GM19351 (cell line): Measurements from ENCODE around the gene TBR1.
A peak's percentile ranks its signal among the peaks of the same experiment; 100 is the strongest.

Source experiments
- ATAC-seq: cut with Tn5 transposase; IDR thresholded peaks from one replicate; pipeline ENCODE4 v1.9.1; 2021; ENCODE audit warnings: mild to moderate bottlenecking, moderate library complexity; ENCODE audit not compliant: unreplicated experiment

TBR1 gene

DNA sequence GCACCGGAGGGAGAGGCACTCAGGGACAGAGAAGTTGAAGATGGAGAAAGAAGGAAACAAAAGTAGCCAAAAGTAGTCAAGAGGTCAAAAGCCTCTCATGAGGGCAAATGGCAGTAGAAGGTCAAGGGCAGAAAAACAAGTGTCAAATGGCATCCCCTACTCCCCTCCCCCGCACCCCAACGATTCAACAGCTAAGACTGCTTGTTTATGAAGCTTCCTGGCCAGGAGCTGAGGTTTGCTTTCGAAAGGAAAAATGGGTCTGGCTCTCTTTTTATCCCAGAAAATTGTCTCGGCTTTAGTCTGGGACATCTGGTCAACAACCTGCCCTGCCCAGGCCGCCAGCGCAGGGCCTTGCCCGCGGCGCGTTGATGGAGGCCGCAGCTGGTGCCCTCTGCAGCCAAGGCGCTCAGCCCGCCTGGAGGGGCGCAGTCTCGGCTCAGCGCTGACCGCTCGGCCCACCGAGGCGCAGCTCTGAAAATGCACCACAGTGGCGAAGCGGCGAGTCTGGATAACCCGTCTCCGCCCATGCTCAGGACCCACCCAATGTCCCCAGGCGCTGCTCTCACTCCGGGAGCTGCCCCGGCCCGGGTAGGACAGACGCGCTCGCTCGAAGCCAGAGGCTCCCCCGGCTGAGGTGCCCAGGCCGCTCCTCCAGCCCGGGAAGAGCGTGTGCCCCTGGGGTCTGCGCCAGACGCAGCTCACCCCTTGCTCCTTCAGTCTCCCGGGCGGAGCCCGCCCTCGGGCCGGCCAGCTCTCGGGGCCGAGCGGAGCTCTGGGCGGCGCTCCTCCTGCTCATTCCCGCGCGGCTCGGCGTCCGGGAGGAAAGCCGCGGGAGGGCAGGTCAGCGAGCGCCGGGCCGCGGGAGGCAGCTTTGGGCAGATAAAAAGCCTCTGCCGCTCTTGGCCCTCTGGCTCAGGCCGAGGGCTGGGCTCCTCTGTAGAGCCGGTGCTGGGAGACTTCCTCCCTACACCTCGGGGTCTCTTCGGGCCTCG lies 1.8 kb upstream of the TBR1 start:
- peak; percentile 42 for ATAC-seq

DNA sequence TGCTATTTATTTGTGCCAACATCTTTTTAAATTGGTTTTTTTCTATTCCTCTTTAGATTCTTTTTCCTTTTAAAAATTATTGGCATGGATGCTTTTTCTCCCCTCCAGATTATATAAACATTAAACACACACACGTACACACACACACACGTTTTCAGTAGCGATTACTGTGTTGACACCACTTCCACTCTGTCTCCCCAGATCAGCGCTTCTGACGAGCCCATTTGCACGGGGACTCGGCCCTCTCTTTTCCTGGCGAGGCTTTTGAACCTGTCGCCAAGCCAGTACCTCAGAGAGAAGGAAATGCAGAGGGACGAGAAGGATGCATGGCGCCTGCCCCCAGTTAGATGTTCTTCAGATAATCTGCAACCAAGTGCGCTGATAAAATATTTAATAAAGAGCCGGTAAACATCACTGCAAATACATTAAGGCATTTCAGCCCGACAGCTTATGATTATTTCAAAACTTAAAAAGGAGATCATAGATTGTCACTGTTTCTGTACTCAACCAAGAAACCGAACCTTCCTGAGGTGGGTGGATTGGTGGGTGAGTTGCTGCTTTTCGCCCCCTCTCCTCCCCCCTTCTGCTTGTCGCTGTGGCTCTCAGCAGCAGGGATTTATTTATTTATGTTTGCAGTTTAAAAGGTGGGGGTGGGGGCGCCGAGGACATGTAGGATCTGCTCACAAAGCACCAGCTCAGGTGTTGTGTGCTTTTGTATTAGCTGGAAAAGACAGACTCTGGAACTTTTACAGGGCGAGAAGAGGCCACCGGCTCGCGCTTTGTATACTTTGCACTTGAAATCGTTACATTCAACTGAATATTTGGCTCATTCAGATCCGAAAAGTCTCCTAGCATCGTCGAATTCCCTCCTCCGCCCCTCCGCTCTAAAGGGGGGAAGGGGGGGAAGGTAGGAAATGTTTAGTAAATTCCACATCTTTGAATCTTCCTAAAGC lies 787 bp upstream of the TBR1 start:
- peak; percentile 36 for ATAC-seq

DNA sequence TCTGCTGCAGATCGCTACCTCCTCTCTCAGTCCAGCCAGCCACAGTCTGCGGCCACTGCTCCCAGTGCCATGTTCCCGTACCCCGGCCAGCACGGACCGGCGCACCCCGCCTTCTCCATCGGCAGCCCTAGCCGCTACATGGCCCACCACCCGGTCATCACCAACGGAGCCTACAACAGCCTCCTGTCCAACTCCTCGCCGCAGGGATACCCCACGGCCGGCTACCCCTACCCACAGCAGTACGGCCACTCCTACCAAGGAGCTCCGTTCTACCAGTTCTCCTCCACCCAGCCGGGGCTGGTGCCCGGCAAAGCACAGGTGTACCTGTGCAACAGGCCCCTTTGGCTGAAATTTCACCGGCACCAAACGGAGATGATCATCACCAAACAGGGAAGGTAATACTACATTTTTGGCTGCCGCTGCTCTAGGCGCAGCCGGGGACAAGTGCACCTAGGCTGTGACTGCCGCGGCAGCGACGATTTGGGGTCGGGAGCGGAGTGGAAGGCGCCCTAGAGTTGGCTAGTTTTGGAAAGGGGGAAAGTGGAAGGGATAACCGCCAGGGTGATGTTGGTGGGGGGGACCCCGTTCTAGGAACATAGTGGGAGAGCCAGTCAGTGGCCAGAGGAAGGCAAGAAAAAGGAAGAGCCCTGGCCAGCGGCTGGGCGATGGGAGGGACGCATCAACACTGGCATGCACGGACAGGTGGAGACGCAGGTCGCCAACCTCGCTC lies 776 bp downstream of the TBR1 start:
- no peak for ATAC-seq

DNA sequence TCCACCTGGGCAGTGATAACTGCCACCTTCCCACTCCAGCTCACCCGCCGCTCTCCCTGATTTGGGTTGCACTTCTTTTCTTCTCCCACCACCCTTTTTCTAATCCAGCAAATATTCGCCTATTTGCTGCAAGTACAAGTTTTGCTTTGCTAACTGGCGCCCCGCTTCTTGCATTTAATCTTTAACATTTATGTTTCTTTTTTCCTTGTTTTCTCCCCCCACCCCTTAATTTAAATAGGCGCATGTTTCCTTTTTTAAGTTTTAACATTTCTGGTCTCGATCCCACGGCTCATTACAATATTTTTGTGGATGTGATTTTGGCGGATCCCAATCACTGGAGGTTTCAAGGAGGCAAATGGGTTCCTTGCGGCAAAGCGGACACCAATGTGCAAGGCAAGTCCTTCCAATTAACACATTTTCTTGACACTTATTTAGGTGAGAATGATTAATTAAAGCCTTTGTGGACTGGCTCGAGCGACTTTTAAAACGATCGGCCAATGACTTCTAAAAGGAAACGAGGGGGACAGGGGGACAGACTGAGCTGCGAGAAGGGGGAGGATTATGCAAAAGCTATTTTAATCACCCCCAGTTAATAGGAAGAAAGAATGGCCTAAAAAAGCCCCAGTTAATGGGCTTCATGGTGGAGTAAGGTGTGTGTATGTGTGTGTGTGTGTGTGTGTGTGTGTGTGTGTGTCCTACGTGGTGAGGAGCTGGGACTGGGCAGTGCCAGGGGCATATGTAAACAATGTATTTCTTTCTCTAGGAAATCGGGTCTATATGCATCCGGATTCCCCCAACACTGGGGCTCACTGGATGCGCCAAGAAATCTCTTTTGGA lies 1.6 kb downstream of the TBR1 start:
- ATAC-seq: no peak

DNA sequence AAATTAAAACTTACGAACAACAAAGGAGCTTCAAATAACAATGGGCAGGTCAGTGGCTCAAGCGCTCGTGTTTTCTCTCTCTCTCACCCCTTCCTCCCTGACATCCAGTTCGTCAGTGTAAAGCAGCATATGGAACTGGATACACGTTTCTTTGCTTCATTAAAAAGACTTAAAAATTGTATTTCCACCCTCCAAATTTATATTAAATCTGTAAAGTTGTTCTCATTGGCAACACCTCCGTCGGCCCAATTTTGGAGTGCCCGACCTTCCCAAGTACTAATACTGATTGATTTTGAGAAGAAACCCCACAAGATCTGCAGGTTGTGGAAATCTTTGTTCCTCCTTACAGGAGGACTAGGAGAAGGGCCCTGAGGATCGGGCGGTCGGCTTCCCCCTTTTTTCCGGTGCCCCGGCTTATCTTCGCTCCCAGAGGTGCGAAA lies 2.2 kb downstream of the TBR1 start:
- ATAC-seq: no peak

DNA sequence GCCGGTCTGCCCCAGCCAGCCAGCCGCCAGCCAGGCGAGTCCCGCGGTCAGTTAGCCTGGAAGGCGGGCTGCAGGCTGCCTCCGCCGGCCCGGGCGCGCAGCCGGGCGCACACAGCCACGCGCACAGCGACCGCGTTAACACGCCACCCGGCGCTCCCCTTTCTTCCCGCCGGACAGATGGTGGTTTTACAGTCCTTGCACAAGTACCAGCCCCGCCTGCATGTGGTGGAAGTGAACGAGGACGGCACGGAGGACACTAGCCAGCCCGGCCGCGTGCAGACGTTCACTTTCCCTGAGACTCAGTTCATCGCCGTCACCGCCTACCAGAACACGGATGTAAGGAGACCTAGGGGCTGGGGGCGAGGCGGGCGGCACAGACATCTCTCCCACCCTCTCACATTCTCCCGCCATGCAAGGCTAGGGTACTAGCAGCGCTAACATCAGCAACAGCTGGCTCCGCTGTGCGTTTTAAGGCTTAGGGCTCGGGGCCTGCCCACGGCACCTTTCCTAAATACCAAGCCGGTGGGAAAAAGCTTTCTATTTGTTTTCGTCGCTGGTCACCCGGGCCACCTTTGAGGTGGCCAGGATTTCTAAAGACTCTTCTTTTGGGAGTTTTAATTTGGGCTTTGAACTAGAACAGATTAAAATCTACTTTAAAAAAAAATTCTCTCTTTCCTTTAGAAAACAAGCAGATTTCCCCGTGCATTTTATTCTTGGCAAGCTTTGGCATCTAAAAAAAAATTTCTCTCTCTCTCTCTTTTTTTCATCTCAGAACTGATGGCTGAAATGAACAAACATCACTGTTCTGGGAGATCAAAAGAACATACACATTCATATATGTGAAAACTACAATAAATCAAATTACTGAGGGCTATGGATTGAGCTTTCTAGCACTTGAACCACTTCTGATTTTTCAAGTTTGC lies 2.9 kb downstream of the TBR1 start:
- ATAC-seq: no peak

DNA sequence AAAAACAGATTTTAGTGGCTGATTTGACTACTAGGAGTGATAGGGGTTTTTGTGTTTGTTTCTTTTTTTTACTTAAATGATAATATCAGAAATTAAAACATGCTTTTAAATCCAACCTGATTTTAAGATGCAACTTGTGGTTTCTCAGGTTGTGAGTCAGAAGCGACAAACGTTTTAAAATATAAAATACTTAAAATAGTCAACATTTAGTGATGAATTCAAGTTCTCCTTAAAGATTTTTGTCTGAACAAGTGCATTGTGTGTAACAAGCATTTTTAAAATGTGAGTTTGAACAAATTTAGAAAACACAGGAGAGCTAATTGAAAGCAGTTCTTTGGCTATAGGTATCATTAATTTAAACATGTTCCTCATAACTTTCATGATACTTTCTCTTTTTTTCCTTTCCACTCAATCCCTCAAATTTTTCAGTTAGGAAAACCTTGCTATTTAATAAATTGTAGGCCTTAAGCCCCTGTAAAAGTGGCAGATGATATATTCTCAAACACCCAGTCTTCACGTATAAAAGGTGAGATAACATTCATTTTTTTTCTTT lies 3.6 kb downstream of the TBR1 start:
- no peak for ATAC-seq

DNA sequence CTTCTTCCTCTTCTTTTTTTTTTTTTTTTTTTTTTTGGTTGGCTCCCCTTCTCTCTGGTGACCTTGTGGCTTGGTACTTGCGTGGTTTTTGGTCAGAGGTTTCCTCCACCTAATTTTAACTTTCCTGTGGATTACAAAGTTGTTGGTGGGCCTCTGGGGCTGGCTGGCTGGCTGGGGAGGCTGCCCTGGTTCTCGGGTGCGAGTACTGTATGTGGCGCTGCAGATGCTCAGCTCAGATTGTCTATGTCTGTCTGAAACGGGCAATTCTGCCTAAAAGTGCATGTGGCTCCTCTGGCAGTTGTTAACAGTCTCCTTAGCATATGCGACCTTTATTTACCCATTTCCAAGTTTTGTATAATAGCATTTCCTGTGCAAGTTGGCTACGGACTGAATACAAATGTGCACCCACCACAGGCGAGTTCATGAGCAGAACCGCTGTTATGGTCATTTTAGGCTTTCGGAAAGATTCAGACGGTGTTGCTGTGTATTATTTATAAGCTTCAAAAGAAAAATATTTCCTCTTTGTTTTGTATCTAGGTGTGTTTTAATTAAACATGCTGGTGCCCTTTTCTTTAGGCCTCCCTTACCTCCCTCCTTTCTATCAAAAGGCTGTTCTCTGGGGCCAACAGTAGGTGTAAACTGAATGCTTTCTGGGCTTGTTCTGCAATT lies 4.4 kb downstream of the TBR1 start:
- no peak for ATAC-seq

DNA sequence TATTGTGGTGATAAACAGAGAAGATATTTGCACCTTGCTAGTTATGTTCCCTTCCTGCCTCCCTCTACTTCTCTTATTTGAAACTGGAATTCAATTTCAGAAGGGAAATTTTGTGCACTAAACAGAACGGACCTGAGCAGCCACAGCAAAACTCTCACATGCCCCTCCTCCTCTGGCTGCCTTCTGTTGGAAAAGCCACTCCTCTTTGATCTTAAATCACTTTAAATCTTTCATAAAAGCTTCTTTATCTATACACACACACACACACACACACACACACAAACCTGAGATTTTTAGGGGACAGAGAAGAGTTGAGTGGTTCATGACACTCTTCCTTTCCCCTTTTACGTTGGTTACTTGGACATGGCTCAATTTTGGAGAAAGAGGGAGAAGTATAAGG lies 5.6 kb downstream of the TBR1 start:
- ATAC-seq: no peak

DNA sequence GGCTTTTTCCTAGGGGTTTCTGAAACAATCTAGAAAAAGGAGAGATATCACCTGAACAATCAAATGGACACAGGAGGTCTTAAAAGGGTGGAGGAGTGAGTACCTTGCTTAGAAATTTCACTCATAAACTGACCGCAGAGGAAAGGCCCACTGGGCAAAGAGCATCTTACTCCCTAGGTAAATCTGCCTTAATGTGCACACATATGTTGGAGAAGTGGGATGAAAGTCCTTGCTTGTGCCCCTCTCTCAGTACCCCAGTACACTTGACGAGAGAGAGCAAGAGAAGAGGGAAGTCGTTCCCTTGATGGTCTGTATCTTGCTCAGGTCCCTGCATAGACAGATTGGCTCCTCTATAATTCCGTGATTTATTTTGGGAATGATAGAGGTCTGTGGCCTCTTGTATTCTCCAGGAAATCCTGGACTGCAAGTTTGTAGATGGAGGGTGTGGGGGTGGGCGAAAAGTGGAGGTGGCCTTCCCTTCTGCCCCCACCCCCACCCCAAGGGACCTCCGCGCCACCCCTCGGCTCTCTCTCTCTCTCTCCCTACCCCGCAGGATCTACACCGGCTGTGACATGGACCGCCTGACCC lies 6.8 kb downstream of the TBR1 start:
- no peak for ATAC-seq

DNA sequence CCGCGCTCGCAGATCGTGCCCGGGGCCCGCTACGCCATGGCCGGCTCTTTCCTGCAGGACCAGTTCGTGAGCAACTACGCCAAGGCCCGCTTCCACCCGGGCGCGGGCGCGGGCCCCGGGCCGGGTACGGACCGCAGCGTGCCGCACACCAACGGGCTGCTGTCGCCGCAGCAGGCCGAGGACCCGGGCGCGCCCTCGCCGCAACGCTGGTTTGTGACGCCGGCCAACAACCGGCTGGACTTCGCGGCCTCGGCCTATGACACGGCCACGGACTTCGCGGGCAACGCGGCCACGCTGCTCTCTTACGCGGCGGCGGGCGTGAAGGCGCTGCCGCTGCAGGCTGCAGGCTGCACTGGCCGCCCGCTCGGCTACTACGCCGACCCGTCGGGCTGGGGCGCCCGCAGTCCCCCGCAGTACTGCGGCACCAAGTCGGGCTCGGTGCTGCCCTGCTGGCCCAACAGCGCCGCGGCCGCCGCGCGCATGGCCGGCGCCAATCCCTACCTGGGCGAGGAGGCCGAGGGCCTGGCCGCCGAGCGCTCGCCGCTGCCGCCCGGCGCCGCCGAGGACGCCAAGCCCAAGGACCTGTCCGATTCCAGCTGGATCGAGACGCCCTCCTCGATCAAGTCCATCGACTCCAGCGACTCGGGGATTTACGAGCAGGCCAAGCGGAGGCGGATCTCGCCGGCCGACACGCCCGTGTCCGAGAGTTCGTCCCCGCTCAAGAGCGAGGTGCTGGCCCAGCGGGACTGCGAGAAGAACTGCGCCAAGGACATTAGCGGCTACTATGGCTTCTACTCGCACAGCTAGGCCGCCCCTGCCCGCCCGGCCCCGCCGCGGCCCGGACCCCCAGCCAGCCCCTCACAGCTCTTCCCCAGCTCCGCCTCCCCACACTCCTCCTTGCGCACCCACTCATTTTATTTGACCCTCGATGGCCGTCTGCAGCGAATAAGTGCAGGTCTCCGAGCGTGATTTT lies 7.6 kb downstream of the TBR1 start:
- no peak for ATAC-seq

DNA sequence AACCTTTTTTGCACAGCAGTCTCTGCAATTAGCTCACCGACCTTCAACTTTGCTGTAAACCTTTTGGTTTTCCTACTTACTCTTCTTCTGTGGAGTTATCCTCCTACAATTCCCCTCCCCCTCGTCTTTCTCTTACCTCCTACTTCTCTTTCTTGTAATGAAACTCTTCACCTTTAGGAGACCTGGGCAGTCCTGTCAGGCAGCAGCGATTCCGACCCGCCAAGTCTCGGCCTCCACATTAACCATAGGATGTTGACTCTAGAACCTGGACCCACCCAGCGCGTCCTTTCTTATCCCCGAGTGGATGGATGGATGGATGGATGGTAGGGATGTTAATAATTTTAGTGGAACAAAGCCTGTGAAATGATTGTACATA lies 8.3 kb downstream of the TBR1 start:
- ATAC-seq: no peak

DNA sequence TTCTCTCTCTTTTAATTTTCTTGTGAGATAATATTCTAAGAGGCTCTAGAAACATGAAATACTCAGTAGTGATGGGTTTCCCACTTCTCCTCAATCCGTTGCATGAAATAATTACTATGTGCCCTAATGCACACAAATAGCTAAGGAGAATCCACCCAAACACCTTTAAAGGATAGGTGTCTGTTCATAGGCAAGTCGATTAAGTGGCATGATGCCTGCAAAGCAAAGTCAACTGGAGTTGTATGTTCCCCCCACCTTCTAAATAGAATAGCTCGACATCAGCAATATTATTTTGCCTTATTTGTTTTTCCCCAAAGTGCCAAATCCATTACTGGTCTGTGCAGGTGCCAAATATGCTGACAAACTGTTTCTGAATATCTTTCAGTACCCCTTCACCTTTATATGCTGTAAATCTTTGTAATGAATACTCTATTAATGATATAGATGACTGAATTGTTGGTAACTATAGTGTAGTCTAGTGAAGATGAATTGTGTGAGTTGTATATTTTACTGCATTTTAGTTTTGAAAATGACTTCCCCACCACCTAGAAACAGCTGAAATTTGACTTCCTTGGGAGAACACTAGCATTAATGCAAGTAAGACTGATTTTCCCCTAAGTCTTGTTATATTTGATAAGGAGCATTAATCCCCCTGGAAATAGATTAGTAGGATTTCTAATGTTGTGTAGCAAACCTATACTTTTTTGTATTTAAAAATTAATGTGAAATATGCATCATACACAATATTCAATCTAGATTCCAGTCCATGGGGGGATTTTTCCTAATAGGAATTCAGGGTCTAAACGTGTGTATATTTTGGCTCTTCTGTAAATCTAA lies 9.0 kb downstream of the TBR1 start:
- ATAC-seq: no peak

DNA sequence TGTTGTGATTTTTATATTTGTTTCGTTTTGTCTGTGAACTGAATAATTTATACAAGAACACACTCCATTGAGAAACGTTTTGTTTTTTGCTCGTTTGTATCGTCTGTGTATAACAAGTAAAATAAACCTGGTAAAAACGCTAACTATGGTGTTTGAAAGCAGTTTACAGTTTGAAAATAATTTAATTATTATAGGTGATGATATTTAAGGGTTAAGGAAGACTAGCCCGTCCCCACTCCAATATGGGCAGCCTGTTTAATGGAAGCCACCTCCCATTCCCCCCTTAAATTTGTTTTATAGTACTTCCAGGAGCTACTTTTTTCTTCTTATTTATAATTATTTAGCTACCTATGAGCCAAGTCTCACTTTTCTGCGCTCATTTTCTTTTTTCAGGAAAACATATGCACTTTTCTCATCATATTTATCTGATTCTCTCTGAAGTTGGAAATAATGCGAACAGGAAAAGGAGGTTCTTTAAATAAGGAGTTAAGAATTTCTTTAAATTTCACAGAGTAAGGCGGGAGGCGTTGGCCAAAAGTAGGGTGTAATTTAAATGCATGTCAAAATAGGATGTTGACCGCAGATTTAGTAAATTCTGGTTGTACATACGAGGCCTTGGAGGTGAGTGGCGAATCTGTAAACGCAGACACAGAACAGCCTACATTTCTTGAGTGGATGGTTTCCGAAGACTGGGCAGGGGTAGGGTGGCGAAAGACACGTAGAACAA lies 9.8 kb downstream of the TBR1 start:
- no peak for ATAC-seq

DNA sequence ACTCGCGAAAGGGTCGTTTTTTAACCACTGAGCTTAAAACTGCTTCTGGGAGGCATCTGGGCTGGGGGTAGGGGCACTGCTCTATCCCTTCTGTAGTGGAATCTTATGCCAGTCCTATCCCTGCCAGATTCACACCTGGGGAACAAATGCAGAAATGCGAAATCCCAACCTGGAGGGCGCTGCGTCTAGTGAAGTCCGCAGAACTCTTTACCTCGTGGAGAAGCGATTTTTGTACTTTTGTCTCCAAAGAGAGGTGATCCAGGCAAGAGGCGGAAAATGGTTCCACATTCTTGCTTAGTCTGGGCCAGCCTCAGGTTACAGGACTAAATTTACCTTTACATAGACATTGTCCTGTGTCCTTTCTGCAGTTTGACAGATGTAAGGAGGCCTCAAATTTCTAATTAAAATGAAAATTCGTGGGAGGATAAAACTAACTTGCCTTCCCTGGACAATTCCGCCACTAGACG lies 10.4 kb downstream of the TBR1 start:
- no peak for ATAC-seq
